Right renal pelvis (tissue), 4 donors: ENCODE results near the gene CASS4. TPM values are rescaled to one million over a fixed set of nuclear protein-coding genes. Genes with fewer than 3 reads are reported as not detected.
A peak's percentile ranks its signal among the peaks of the same experiment; 100 is the strongest.

ENCODE experiments used
- DNase-seq, 4 donors: peaks; one replicate each; pipeline ENCODE4 v3.0.0-alpha.2; 2013; ENCODE audit warnings: low read depth in 4 of 4, low spot score in 3 of 4, missing footprints in 1 of 4
- polyA plus RNA-seq, 4 donors: library from polyadenylated mRNA; unstranded; fragments of 120-200 nt; gene quantifications; one replicate each; pipeline ENCODE4 v1.2.1, GENCODE V29; 2013; ENCODE audit not compliant: insufficient read length in 4 of 4

The CASS4 gene
- polyA plus RNA-seq, 4 donors: 2.8 to 3.9 (median 3.6) TPM

GRCh38 chr20:56442389-56443365, 30.6 kb downstream of the CASS4 start:
- no peak for DNase-seq

GRCh38 chr20:56443654-56444540, 31.8 kb downstream of the CASS4 start:
- peak; percentile 22 to 56 (median 38) for DNase-seq

DNA sequence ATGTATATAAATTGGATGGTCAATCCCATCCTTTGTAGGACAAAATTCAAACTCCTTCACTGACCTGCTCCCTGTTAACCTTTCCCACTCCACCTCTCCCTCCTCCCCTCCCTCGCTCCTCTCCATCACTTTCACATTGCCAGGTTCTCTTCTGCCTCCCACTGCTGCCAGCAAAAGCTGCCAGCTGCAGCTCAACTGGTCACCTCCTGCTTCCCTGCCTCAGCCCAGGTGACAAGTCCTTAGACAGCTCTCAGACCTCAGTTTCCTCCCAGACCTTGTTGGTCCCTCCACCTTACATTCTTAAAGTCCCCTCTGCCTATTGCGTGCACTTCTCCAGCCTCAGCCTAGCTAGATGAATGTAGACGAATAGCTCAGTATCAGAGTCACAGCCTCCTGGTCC, 33.1 kb downstream of the CASS4 start:
- DNase-seq: no peak

DNA sequence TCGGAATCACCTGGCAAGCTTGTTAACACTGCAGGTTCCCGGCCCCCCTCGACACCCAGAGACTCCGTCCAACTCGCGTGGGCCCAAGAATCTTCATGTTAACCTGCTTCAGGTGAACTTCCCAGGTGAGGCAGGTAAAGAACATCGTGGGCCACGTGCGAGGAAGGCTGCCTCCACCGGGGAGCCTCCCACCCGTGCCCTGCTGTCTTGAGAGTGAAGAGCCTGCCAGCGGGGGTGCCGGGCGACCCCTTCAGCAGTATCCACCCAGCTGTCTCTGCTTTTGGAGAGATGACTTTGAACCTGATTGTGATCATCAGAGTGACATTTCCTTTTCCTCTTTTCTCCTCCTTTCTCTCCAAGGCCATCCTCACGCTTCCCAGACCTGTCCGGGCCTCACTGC, 33.5 kb downstream of the CASS4 start:
- DNase-seq: no peak

GRCh38 chr20:56447227-56447626, 35.2 kb downstream of the CASS4 start:
- no peak for DNase-seq

DNA sequence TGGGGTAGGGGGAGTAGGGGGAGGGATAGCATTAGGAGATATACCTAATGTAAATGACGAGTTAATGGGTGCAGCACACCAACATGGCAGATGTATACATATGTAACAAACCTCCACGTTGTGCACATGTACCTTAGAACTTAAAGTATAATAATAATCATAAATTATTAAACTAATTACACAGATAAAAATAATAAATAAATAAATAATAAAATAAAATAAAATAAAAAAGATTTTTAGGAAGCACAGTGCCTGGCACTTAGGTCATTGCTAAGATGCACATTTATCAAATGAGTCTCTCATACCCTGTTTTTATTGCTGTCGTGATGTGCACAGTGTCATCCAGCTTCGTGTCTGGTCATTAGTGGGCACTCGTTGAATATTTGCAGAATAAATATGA, 37.4 kb downstream of the CASS4 start:
- no peak for DNase-seq

DNA sequence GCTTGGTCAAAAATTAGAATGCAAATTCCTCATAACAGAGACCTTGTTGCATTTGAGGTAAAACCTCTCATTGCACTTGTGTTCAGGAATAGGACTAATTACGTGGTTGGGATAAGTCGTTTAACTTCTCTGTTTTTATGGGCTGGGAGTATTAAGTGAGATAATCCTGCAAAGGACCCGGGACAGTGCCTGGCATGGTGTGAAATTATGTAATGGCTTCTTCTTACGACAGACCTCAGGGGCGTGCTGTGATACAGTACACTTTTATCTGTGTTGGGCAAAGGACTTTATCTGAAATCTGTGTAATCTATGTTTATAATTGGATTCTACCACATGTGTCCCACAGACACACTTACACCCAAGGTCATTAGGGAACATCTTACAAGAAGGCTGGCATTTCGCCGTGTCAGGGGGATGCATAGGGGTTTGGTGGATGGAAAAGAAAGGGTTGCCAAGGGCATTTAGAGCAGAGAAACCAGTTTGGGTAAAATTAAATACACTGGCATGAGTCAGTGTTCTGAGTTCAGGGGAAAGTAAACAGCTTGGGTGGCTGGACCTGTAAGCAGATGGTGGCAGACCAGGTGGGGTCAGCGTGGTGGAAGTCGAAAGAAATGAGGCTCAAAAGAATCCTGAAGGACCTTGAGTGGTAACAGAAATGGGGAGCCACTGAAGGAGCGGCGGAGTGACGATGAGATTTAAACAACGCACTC, 39.2 kb downstream of the CASS4 start:
- DNase-seq: no peak

- DNase-seq: no peak
Observed at GRCh38 chr20:56453352-56453751, 41.3 kb downstream of the CASS4 start.

GRCh38 chr20:56454754-56455153, 42.7 kb downstream of the CASS4 start:
- DNase-seq: no peak

DNA sequence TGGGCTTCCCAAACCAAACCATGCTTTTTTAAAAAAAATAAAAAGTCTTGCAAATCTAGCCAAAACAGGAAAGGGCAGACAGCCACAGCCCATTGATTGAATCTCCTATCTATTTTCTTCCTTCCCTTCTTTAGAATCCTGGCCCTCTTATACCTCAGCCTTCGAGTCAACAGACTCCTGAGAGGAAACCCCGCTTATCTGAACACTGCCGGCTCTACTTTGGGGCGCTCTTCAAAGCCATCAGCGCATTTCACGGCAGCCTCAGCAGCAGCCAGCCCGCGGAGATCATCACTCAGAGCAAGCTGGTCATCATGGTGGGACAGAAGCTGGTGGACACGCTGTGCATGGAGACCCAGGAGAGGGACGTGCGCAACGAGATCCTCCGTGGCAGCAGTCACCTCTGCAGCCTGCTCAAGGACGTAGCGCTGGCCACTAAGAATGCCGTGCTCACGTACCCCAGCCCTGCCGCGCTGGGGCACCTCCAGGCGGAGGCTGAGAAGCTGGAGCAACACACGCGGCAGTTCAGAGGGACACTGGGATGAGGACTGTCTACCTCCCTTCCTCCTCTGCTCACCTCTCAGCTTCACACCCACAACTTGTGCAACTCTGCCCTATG, 46.3 kb downstream of the CASS4 start:
- DNase-seq: no peak

- no peak for DNase-seq
Observed at GRCh38 chr20:56460459-56460858, 48.4 kb downstream of the CASS4 start.

- DNase-seq: no peak
Observed at GRCh38 chr20:56461576-56461975, 49.5 kb downstream of the CASS4 start.

DNA sequence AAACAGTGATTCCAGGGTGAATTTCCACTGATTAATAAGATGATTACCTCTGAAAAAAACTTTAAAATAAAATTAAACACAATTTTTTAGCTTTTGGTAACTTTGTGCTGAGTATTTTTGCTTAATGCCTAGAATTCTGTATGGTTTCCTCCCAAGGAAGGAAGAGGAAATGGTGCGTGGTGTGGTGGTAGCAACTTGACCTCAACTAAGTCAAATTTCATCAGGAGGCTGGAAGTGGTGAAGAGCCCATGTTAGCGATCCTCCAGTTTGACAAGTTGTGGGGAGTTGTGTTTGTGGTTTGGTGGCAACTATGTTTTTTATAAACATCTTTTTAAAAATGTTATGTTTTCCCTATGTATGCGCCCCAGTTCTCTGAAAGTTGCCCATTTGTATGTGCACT, 51.4 kb downstream of the CASS4 start:
- no peak for DNase-seq

DNA sequence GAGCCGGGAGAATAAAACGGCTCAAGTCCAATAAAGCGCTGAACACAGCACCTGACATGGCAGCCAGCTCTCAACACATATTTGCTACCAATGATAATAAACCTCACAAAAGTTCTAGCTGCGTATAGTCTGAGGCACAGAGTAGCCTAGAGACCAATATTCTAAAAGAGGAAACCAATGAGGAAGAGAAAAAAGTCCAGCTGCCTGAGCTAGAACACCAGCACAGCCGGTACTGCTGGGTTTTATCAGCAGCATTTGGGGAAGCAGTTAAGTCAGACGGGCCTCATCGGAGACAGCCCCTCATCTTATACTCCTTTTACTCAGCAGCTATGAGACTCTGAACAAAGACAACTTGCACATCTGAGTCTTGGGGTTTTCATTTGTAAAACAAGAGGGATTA, 53.9 kb downstream of the CASS4 start:
- no peak for DNase-seq

GRCh38 chr20:56467968-56468315, 55.9 kb downstream of the CASS4 start:
- DNase-seq: no peak

DNA sequence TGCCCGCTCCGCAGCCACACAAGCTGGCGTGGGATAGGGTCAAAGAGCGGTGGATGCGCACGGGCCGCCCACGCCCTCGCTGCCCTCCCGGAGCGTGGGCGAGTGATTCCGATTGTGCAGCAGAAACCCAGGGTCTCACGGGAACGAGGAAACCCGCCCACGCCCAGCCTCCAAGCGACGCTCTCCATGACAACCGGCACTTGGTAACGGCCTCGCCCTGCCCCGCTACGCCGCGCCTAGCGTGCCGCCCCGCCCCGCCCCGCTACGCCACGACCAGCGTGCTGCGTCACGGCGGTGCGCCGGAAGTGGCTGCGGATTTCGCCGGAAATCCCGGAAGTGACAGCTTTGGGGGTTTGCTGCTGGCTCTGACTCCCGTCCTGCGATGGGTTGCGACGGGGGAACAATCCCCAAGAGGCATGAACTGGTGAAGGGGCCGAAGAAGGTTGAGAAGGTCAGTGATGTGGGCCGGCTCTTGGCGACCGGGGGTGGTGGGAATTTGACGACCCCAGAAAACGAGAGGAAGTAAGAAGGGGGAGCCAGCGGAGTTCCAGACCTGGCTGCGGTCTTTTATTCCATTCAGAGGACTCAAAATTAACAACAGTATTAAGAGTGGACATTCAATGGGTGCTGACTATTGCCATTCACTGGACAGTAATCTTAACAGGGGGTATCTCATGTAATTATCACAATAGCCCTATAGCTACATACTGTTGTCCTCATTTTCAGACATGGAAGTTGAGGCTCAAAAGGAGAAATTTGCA, 56.4 kb downstream of the CASS4 start, which contains the start of gene RTF2:
TSS of gene RTF2 (plus strand) at position 312 of the 761 bp plus-strand sequence. CDS start at position 383, 71 bp downstream.
- peak; percentile 80 to 93 (median 86) for DNase-seq

- no peak for DNase-seq
Observed at GRCh38 chr20:56469077-56469449, 57.0 kb downstream of the CASS4 start.

GRCh38 chr20:56483970-56484369, 71.9 kb downstream of the CASS4 start:
- DNase-seq: no peak

- no peak for DNase-seq
Observed at GRCh38 chr20:56487216-56487615, 75.2 kb downstream of the CASS4 start.

DNA sequence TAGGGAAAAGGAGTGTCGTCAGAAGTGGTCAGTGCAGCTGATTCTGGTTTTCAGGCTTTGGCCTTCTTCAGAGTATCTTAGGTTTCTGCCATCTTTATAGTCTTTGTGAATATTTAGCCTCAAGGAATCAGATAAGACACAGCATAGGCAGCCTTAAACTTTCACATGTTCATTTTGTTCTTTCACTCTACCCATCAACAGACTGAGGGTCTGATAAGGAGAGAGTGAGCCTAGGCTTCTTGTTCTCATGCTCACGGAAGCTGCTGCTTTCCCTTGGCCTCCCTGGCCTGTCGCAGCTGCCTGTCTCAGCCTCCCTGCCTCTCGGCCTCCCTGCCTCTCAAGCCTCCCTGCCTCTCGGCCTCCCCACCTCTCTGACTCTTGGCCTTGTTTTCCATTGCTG, 76.5 kb downstream of the CASS4 start:
- DNase-seq: no peak
